ENCODE measurements around the gene OR51I1. TPM values are rescaled to one million over a fixed set of nuclear protein-coding genes. Genes with fewer than 3 reads are reported as not detected.

OR51I1 gene
- total RNA-seq, 1 donor from 2014 or later, result 0.13 TPM

Other genes with a start within 250 kb of the OR51I1 start
- gene OR51V1, start 240.8 kb downstream of the OR51I1 start, total RNA-seq, result not detected in 2 replicates
- not detected in 2 replicates for gene HBB, start 214.4 kb downstream of the OR51I1 start, total RNA-seq
- gene HBD, start 207.0 kb downstream of the OR51I1 start, total RNA-seq, result not detected in 2 replicates
- not detected in 2 replicates for gene HBG1, start 191.7 kb downstream of the OR51I1 start, total RNA-seq
- gene HBG2, start 186.7 kb downstream of the OR51I1 start, total RNA-seq, result not detected in 2 replicates
- not detected in 2 replicates for gene HBE1, start 171.6 kb downstream of the OR51I1 start, total RNA-seq
- gene OR51B4, start 139.6 kb downstream of the OR51I1 start, total RNA-seq, result not detected in 2 replicates
- gene OR51B2, start 117.2 kb downstream of the OR51I1 start, total RNA-seq, result not detected in 2 replicates
- not detected in 2 replicates for gene OR51B5, start 98.0 kb downstream of the OR51I1 start, total RNA-seq
- gene OR51B6, start 90.0 kb downstream of the OR51I1 start, total RNA-seq, result not detected in 2 replicates
- not detected in 2 replicates for gene OR51M1, start 57.7 kb downstream of the OR51I1 start, total RNA-seq
- not detected in 2 replicates for gene OR51Q1, start 19.4 kb downstream of the OR51I1 start, total RNA-seq
- not detected in 2 replicates for gene OR51I2, start 7.8 kb upstream of the OR51I1 start, total RNA-seq
- gene OR52D1, start 47.2 kb upstream of the OR51I1 start, total RNA-seq, result not detected in 2 replicates
- gene UBQLN3, start 68.4 kb upstream of the OR51I1 start, total RNA-seq, result not detected in 2 replicates
- not detected in 2 replicates for gene UBQLNL, start 75.2 kb upstream of the OR51I1 start, total RNA-seq
- gene OR52H1, start 107.0 kb upstream of the OR51I1 start, total RNA-seq, result 0.13 TPM in 2 replicates
- not detected in 2 replicates for gene OR52B6, start 139.4 kb upstream of the OR51I1 start, total RNA-seq
- gene TRIM6, start 155.1 kb upstream of the OR51I1 start, total RNA-seq, result 0.38 and 3.9 TPM in 2 replicates
- 8.0 and 8.1 TPM in 2 replicates for gene TRIM34, start 183.5 kb upstream of the OR51I1 start, total RNA-seq
- 44.7 and 59.7 TPM in 2 replicates for gene TRIM5, start 243.6 kb upstream of the OR51I1 start, total RNA-seq
- gene TRIM22, start 248.3 kb upstream of the OR51I1 start, total RNA-seq, result 60.6 and 85.6 TPM in 2 replicates